ENCODE data around the gene CCDC18. TPM values are rescaled to one million over a fixed set of nuclear protein-coding genes. Genes with fewer than 3 reads are reported as not detected.

CCDC18 gene
- total RNA-seq, 2 experiments from 2014 or later, result 5.4 to 7.0 TPM

DNA sequence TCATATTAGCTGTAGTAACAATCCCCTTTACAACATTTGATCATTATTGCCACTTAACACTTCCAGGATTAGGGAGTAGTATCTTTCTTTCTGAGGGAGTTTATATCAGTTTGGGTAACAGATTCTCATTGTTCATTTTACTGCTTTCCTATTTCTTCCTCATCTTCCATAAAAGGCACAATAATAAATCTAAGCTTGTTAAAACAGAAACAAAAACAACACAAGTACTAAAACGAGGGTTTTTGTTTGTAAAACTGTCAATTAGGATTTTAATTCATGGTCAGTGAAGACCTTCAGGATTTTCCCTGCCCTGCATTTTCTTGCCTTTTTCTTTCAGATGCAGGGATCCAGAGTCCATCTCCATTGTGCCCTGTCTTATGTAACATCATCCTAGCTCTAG lies 29.8 kb upstream of the CCDC18 start:
- TF ChIP-seq, protein P1, sequence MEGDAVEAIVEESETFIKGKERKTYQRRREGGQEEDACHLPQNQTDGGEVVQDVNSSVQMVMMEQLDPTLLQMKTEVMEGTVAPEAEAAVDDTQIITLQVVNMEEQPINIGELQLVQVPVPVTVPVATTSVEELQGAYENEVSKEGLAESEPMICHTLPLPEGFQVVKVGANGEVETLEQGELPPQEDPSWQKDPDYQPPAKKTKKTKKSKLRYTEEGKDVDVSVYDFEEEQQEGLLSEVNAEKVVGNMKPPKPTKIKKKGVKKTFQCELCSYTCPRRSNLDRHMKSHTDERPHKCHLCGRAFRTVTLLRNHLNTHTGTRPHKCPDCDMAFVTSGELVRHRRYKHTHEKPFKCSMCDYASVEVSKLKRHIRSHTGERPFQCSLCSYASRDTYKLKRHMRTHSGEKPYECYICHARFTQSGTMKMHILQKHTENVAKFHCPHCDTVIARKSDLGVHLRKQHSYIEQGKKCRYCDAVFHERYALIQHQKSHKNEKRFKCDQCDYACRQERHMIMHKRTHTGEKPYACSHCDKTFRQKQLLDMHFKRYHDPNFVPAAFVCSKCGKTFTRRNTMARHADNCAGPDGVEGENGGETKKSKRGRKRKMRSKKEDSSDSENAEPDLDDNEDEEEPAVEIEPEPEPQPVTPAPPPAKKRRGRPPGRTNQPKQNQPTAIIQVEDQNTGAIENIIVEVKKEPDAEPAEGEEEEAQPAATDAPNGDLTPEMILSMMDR (IDR thresholded peaks at IDR 0.05), result no peak
- peak overlapping the region; percentile 22 for H3K27ac Mint-ChIP-seq
- H3K4me3 ChIP-seq (ENCODE audit: low read length), result no peak overlapping the region
- peaks cover 71% of the 10 kb centered on the region for H3K36me3 Mint-ChIP-seq (ENCODE audit: low read depth)
- no peaks in the 10 kb centered on the region for H3K9me3 ChIP-seq (ENCODE audit: control insufficient read depth in 1 of 2, insufficient read depth in 1 of 2, low read length in 2 of 2)
- peaks cover 11% of the 10 kb centered on the region for H3K4me1 Mint-ChIP-seq (ENCODE audit: low read depth)
- ATAC-seq (ENCODE audit: poor library complexity) (no peak), DNase-seq (no peak)
- no peaks in the 10 kb centered on the region for H3K27me3 Mint-ChIP-seq
- H3K27ac ChIP-seq (ENCODE audit: low read depth in 1 of 2, low read length in 2 of 2), result no peak overlapping the region
- no peak overlapping the region for H3K4me3 Mint-ChIP-seq
- no peaks in the 10 kb centered on the region for H3K4me1 ChIP-seq (ENCODE audit: insufficient read depth, low read length)
- ChIA-PET POLR2A (interaction anchor here (0.9 to 1.1 kb wide), 2 partner anchors 10 to 23 kb away, joined by 3 to 4 read pairs; no protein-coding TSS in a partner anchor), CTCF (no interaction called here)
- H3K9me3 Mint-ChIP-seq, result no peaks in the 10 kb centered on the region
- peaks cover 51% of the 10 kb centered on the region for H3K36me3 ChIP-seq (ENCODE audit: insufficient read depth, low read length)
- intact Hi-C loops (cut with DNase I, micrococcal nuclease), result no loop called here
- H3K27me3 ChIP-seq (ENCODE audit: control insufficient read depth in 1 of 2, insufficient read depth in 2 of 2, low read length in 2 of 2), result no peaks in the 10 kb centered on the region

DNA sequence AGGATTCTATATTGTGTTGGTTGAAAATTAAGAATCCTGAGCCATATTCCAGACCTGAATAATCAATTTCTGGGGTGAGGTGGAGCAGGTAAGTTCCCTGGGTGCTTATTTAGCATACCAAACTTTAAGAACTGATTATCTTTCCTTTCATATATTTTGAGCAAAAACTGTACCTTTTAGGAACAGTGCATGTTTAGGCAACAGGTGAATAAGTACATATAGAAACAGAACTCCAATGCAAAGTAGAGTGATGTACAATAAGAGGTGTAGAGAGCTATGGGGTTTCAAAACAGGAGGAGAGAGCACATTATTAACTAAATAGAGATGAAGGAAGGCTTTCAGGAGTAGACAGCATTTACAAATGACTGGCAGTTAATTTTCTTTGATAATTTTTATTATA lies 29.1 kb upstream of the CCDC18 start:
- peak overlapping the region; percentile 22 for H3K27ac Mint-ChIP-seq
- no peaks in the 10 kb centered on the region for H3K9me3 Mint-ChIP-seq
- ChIA-PET CTCF (no interaction called here), POLR2A (interaction anchor here (0.9 kb wide), 1 partner anchor 11 kb away, joined by 4 read pairs; no protein-coding TSS in a partner anchor)
- H3K36me3 Mint-ChIP-seq (ENCODE audit: low read depth), result peaks cover 77% of the 10 kb centered on the region
- no peaks in the 10 kb centered on the region for H3K27me3 Mint-ChIP-seq
- no peak overlapping the region for H3K4me3 Mint-ChIP-seq
- Histone ChIP-seq H3K36me3 (ENCODE audit: insufficient read depth, low read length) (peaks cover 58% of the 10 kb centered on the region), H3K27ac (ENCODE audit: low read depth in 1 of 2, low read length in 2 of 2) (no peak overlapping the region), H3K4me1 (ENCODE audit: insufficient read depth, low read length) (no peaks in the 10 kb centered on the region), H3K4me3 (ENCODE audit: low read length) (no peak overlapping the region), H3K9me3 (ENCODE audit: control insufficient read depth in 1 of 2, insufficient read depth in 1 of 2, low read length in 2 of 2) (no peaks in the 10 kb centered on the region), H3K27me3 (ENCODE audit: control insufficient read depth in 1 of 2, insufficient read depth in 2 of 2, low read length in 2 of 2) (no peaks in the 10 kb centered on the region)
- TF ChIP-seq, protein P1 (IDR thresholded peaks at IDR 0.05), result no peak
- ATAC-seq (ENCODE audit: poor library complexity), result no peak
- no peak for DNase-seq
- peaks cover 16% of the 10 kb centered on the region for H3K4me1 Mint-ChIP-seq (ENCODE audit: low read depth)
- intact Hi-C loops (cut with DNase I, micrococcal nuclease), result no loop called here

DNA sequence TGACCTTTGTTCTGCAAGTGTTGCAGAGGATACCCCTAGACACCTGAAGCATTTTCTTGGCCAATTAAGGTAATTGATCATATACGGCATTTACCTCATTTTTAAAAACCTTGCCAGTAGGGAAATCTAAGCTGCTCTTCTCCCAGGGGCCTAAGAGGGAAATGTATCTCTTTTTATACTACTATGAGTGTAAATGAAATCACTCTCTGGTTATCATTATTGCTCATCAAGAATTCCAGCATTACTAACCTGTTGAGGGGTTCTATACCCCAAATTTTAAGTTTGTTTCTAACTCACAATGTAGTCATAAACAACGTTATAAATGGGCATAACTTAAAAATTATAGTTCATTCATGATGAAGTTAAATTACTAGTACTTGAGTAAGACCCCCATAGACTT lies 27.7 kb upstream of the CCDC18 start:
- peaks cover 67% of the 10 kb centered on the region for H3K36me3 ChIP-seq (ENCODE audit: insufficient read depth, low read length)
- no peaks in the 10 kb centered on the region for H3K27me3 Mint-ChIP-seq
- intact Hi-C loops (cut with DNase I, micrococcal nuclease), result no loop called here
- TF ChIP-seq, protein P1 (IDR thresholded peaks at IDR 0.05), result no peak
- no peaks in the 10 kb centered on the region for H3K4me1 ChIP-seq (ENCODE audit: insufficient read depth, low read length)
- peaks cover 80% of the 10 kb centered on the region for H3K36me3 Mint-ChIP-seq (ENCODE audit: low read depth)
- H3K9me3 Mint-ChIP-seq, result no peaks in the 10 kb centered on the region
- H3K27ac ChIP-seq (ENCODE audit: low read depth in 1 of 2, low read length in 2 of 2), result no peak overlapping the region
- CTCF ChIA-PET, result interaction anchor here (1.6 kb wide), 1 partner anchor 12 kb away, joined by 3 read pairs; no protein-coding TSS in a partner anchor
- H3K27ac Mint-ChIP-seq, result no peak overlapping the region
- no peak overlapping the region for H3K4me3 ChIP-seq (ENCODE audit: low read length)
- ATAC-seq (ENCODE audit: poor library complexity) (no peak), DNase-seq (no peak)
- no peaks in the 10 kb centered on the region for H3K27me3 ChIP-seq (ENCODE audit: control insufficient read depth in 1 of 2, insufficient read depth in 2 of 2, low read length in 2 of 2)
- H3K4me3 Mint-ChIP-seq, result no peak overlapping the region
- peaks cover 16% of the 10 kb centered on the region for H3K4me1 Mint-ChIP-seq (ENCODE audit: low read depth)
- H3K9me3 ChIP-seq (ENCODE audit: control insufficient read depth in 1 of 2, insufficient read depth in 1 of 2, low read length in 2 of 2), result no peaks in the 10 kb centered on the region
- POLR2A ChIA-PET, result no interaction called here

Measured in CD4-positive, alpha-beta T cell (primary cell).